GM21367 (cell line): ENCODE results near the gene RYR2.

ENCODE experiments used
- ATAC-seq: cut with Tn5 transposase; IDR thresholded peaks from one replicate; pipeline ENCODE4 v1.9.1; 2021; ENCODE audit not compliant: unreplicated experiment

The RYR2 gene

GRCh38 chr1:237187842-237188241 lies 145.9 kb downstream of the RYR2 start:
- no peak for ATAC-seq

GRCh38 chr1:237191403-237191802 lies 149.4 kb downstream of the RYR2 start:
- ATAC-seq = no peak

- no peak for ATAC-seq
These were observed 155.8 kb downstream of the RYR2 start for GRCh38 chr1:237197470-237198425.

- no peak for ATAC-seq
These were observed 157.0 kb downstream of the RYR2 start for GRCh38 chr1:237199026-237199425.

- ATAC-seq = no peak
These were observed 159.2 kb downstream of the RYR2 start for GRCh38 chr1:237201155-237201554.

GRCh38 chr1:237204841-237205240 lies 162.9 kb downstream of the RYR2 start:
- no peak for ATAC-seq

GRCh38 chr1:237205400-237206064 lies 163.5 kb downstream of the RYR2 start:
- no peak for ATAC-seq

- ATAC-seq = no peak
These were observed 164.1 kb downstream of the RYR2 start for GRCh38 chr1:237206065-237206414.

- no peak for ATAC-seq
These were observed 169.0 kb downstream of the RYR2 start for GRCh38 chr1:237211031-237211430.

GRCh38 chr1:237211540-237211939 lies 169.6 kb downstream of the RYR2 start:
- no peak for ATAC-seq

- no peak for ATAC-seq
These were observed 178.0 kb downstream of the RYR2 start for GRCh38 chr1:237219751-237220642.

GRCh38 chr1:237223419-237223818 lies 181.4 kb downstream of the RYR2 start:
- ATAC-seq = no peak

GRCh38 chr1:237226177-237226944 lies 184.4 kb downstream of the RYR2 start:
- no peak for ATAC-seq

GRCh38 chr1:237227476-237227875 lies 185.5 kb downstream of the RYR2 start:
- ATAC-seq = no peak

GRCh38 chr1:237228421-237228820 lies 186.4 kb downstream of the RYR2 start:
- ATAC-seq = no peak

GRCh38 chr1:237229333-237229732 lies 187.3 kb downstream of the RYR2 start:
- ATAC-seq = no peak

GRCh38 chr1:237232501-237232900 lies 190.5 kb downstream of the RYR2 start:
- no peak for ATAC-seq

GRCh38 chr1:237235091-237235490 lies 193.1 kb downstream of the RYR2 start:
- no peak for ATAC-seq

GRCh38 chr1:237237721-237238120 lies 195.7 kb downstream of the RYR2 start:
- ATAC-seq = no peak

GRCh38 chr1:237239248-237239647 lies 197.3 kb downstream of the RYR2 start:
- ATAC-seq = no peak

- no peak for ATAC-seq
These were observed 199.1 kb downstream of the RYR2 start for GRCh38 chr1:237241038-237241437.
